ENCODE measurements around the gene FAP.

GRCh38 chr2:162184821-162185450 is 58.3 kb downstream of the FAP start:
- TF ChIP-seq POLR2A (IDR thresholded peaks at IDR 0.05) (no peak), CTCF (IDR thresholded peaks at IDR 0.05) (no peak)
